ENCODE measurements around the gene MAPK8.
"Not testable (repeated sequence)": the region's sequence is repeated elsewhere in the genome, so short reads cannot be mapped to it uniquely, and the experiment has no call there.

The MAPK8 gene

GRCh38 chr10:48412933-48413332 is 106.5 kb downstream of the MAPK8 start:
- no peaks in the 10 kb centered on the region for H3K4me1 Mint-ChIP-seq (ENCODE audit: low read depth)
- H3K9me3 Mint-ChIP-seq, result peaks cover 15% of the 10 kb centered on the region
- no peaks in the 10 kb centered on the region for H3K27me3 Mint-ChIP-seq
- H3K4me3 Mint-ChIP-seq, result no peak overlapping the region
- H3K36me3 Mint-ChIP-seq (ENCODE audit: low read depth), result peaks cover 39% of the 10 kb centered on the region
- intact Hi-C loops (cut with micrococcal nuclease), result no loop called here
- H3K27ac Mint-ChIP-seq, result no peak overlapping the region

DNA sequence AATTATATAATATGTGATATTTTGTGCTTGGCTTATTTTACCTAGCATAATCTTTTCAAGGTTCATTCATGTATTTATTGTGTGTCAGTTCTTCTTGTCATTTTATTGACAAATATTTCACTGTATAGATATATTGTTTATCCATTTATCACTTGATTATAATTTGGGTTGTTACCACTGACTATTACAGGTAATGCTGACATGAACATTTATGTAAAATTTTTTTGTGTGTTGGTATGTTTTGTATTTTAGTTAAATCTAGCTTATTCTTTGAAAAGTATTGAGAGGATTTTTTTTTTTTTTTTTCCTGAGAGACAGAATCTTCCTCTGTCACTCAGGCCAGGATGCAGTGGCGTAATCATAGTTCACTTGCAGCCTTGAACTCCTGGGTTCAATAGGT is 107.7 kb downstream of the MAPK8 start:
- Mint-ChIP-seq H3K27me3 (no peaks in the 10 kb centered on the region), H3K36me3 (ENCODE audit: low read depth) (peaks cover 39% of the 10 kb centered on the region), H3K4me1 (ENCODE audit: low read depth) (no peaks in the 10 kb centered on the region), H3K9me3 (peaks cover 15% of the 10 kb centered on the region), H3K4me3 (no peak overlapping the region), H3K27ac (no peak overlapping the region)
- intact Hi-C loops (cut with micrococcal nuclease), result no loop called here

- H3K36me3 Mint-ChIP-seq (ENCODE audit: low read depth), result peaks cover 39% of the 10 kb centered on the region
- H3K4me1 Mint-ChIP-seq (ENCODE audit: low read depth), result no peaks in the 10 kb centered on the region
- peaks cover 15% of the 10 kb centered on the region for H3K9me3 Mint-ChIP-seq
- intact Hi-C loops (cut with micrococcal nuclease), result no loop called here
- no peak overlapping the region for H3K27ac Mint-ChIP-seq
- no peak overlapping the region for H3K4me3 Mint-ChIP-seq
- no peaks in the 10 kb centered on the region for H3K27me3 Mint-ChIP-seq
Observed at GRCh38 chr10:48414778-48415177, 108.3 kb downstream of the MAPK8 start.

DNA sequence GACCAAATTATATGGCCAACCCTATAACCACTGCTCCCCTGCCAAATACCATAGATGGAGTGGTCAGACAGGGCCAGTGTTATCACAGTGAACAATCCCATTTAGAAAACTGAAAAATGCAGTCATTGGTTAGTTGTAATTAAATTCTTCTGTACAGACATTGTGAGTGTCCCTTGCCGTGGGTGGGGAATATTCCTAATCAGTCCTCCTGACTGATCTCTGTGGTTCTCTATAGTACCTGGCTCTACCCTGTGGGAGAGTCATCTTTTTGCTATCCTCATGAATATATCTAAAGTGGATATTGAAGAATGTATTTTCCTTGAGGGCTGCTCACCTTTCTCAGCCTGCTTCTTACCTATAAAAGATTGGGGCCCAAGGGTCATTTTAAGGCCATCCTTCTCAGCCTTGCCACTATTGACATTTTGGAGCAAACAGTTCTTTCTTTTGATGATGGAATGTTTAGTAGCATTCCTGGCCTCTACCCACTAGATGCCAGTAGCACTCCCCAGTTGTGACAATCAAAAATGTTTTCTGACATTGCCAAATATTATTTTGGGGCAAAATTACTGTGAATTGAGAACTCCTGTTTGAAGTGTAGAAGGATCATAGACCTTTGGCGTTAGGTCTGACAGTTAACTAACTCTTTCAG is 110.2 kb downstream of the MAPK8 start:
- no peaks in the 10 kb centered on the region for H3K4me1 Mint-ChIP-seq (ENCODE audit: low read depth)
- H3K27me3 Mint-ChIP-seq, result no peaks in the 10 kb centered on the region
- no peak overlapping the region for H3K4me3 Mint-ChIP-seq
- intact Hi-C loops (cut with micrococcal nuclease), result no loop called here
- peaks cover 15% of the 10 kb centered on the region for H3K9me3 Mint-ChIP-seq
- peaks cover 24% of the 10 kb centered on the region for H3K36me3 Mint-ChIP-seq (ENCODE audit: low read depth)
- no peak overlapping the region for H3K27ac Mint-ChIP-seq

- no peak overlapping the region for H3K4me3 Mint-ChIP-seq
- no peaks in the 10 kb centered on the region for H3K27me3 Mint-ChIP-seq
- peaks cover 8% of the 10 kb centered on the region for H3K9me3 Mint-ChIP-seq
- intact Hi-C loops (cut with micrococcal nuclease), result no loop called here
- H3K27ac Mint-ChIP-seq, result no peak overlapping the region
- no peaks in the 10 kb centered on the region for H3K4me1 Mint-ChIP-seq (ENCODE audit: low read depth)
- peaks cover 17% of the 10 kb centered on the region for H3K36me3 Mint-ChIP-seq (ENCODE audit: low read depth)
Observed at GRCh38 chr10:48417374-48417773, 110.9 kb downstream of the MAPK8 start.

GRCh38 chr10:48418189-48418788 is 111.8 kb downstream of the MAPK8 start:
- Mint-ChIP-seq H3K36me3 (ENCODE audit: low read depth) (peaks cover 8% of the 10 kb centered on the region), H3K4me3 (no peak overlapping the region), H3K9me3 (no peaks in the 10 kb centered on the region), H3K4me1 (ENCODE audit: low read depth) (no peaks in the 10 kb centered on the region), H3K27ac (no peak overlapping the region), H3K27me3 (no peaks in the 10 kb centered on the region)
- intact Hi-C loops (cut with micrococcal nuclease), result no loop called here

DNA sequence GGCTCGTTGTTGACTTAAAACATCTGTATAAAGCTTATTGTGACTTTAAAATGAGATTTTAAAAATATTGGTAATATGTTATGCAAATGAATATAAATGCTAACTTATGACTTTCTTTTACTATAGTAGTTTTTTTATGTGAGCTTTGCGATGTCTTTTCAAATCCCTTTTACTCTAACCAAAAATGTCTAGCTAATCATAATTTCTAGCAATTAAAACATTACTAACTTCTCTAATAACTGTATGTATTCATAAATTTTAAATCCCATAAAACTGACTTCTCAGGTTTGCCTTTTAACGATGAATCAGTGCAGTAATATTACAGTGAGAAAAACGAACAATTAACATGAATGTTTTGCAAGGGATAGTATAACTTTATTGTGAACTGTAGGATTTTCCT is 113.2 kb downstream of the MAPK8 start:
- no peaks in the 10 kb centered on the region for H3K4me1 Mint-ChIP-seq (ENCODE audit: low read depth)
- peaks cover 7% of the 10 kb centered on the region for H3K36me3 Mint-ChIP-seq (ENCODE audit: low read depth)
- no peak overlapping the region for H3K4me3 Mint-ChIP-seq
- H3K9me3 Mint-ChIP-seq, result no peaks in the 10 kb centered on the region
- no peak overlapping the region for H3K27ac Mint-ChIP-seq
- intact Hi-C loops (cut with micrococcal nuclease), result no loop called here
- H3K27me3 Mint-ChIP-seq, result no peaks in the 10 kb centered on the region

DNA sequence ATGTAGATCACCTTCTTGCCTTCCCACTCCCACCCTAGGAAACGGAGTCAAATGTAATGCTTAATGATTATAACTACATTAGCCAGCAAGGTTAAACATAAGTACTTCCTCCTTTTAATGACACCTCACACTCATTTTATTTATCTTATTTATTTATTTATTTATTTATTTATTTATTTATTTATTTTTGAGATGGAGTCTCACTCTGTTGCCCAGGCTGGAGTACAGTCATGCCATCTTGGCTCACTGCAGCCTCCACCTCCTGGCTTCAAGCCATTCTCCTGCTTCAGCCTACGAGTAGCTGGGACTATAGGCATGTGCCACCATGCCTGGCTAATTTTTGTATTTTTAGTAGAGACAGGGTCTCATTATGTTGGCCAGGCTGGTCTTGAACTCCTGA is 115.4 kb downstream of the MAPK8 start:
- intact Hi-C loops (cut with micrococcal nuclease); H3K9me3 Mint-ChIP-seq; H3K4me1 Mint-ChIP-seq (ENCODE audit: low read depth); H3K4me3 Mint-ChIP-seq; H3K27ac Mint-ChIP-seq; H3K27me3 Mint-ChIP-seq; H3K36me3 Mint-ChIP-seq (ENCODE audit: low read depth): not testable (repeated sequence)

DNA sequence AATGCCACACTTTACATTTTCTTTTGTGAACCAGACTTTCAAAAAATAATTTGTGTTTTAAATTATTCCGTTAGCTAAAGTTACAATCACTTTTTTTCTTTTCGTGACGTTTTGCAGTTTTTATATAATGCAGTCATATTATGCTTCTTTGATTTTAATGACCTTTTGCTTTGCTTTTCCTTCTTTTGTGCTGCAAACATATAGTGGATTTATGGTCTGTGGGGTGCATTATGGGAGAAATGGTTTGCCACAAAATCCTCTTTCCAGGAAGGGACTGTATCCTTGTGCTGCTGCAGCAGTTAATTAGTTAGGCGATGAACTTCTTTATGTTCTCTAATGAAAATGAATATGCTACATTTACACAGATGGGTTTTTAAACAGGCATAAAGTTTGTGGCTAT is 117.4 kb downstream of the MAPK8 start:
- Mint-ChIP-seq H3K36me3 (ENCODE audit: low read depth) (peaks cover 27% of the 10 kb centered on the region), H3K9me3 (no peaks in the 10 kb centered on the region), H3K27ac (no peak overlapping the region), H3K4me1 (ENCODE audit: low read depth) (no peaks in the 10 kb centered on the region), H3K4me3 (no peak overlapping the region), H3K27me3 (no peaks in the 10 kb centered on the region)
- intact Hi-C loops (cut with micrococcal nuclease), result no loop called here

DNA sequence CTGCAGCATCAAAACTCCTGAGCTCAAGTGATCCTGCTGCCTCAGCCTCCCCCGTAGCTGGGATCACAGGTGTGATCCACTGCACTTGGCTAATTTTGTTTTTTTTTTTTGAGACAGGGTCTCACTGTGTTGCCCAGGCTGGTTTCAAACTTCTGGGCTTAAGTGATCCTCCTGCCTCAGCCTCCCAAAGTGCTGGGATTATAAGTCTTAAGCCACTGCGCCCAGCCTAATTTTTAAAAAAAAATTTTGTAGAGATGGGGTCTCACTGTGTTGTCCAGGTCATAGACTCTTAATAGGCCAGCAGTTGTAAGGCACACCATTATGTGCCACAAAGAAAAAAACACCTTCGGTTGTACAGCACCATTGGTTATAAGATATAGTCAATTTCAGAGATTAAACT is 122.4 kb downstream of the MAPK8 start:
- Mint-ChIP-seq H3K27ac (no peak overlapping the region), H3K4me3 (no peak overlapping the region), H3K27me3 (no peaks in the 10 kb centered on the region), H3K36me3 (ENCODE audit: low read depth) (peaks cover 41% of the 10 kb centered on the region), H3K9me3 (no peaks in the 10 kb centered on the region), H3K4me1 (ENCODE audit: low read depth) (no peaks in the 10 kb centered on the region)
- intact Hi-C loops (cut with micrococcal nuclease), result no loop called here

GRCh38 chr10:48429309-48429708 is 122.8 kb downstream of the MAPK8 start:
- Mint-ChIP-seq H3K27me3 (no peaks in the 10 kb centered on the region), H3K27ac (no peak overlapping the region), H3K9me3 (no peaks in the 10 kb centered on the region), H3K4me3 (no peak overlapping the region), H3K36me3 (ENCODE audit: low read depth) (peaks cover 41% of the 10 kb centered on the region), H3K4me1 (ENCODE audit: low read depth) (no peaks in the 10 kb centered on the region)
- intact Hi-C loops (cut with micrococcal nuclease), result no loop called here

DNA sequence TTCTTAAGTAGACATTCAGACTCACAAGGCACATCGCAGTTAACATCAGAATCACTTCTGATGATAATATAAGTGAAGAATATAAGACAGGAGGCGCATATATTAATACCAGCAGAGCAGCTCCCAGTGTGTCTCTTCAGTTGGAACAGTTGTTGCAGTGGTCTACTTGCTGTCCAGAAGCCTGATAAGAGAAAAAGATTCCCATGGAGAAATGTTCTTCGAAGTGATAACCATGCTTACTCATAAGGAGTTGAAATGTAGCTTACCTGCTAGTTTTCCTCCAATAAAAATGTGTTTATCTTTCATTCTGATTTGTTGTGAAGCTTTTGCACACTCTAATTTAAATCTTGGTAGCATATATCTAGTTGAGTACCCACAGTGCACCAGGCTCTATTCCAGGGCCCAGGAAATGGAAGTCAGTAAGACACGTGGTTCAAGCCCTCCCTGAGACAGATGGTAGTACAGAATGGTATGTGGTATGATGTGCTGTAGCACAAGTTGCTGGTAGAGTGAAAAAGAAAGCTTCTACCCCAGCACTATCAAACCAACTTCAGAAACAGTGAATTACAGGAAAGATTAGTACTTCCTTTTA is 124.0 kb downstream of the MAPK8 start:
- H3K9me3 Mint-ChIP-seq, result no peaks in the 10 kb centered on the region
- H3K36me3 Mint-ChIP-seq (ENCODE audit: low read depth), result peaks cover 45% of the 10 kb centered on the region
- H3K4me3 Mint-ChIP-seq, result no peak overlapping the region
- intact Hi-C loops (cut with micrococcal nuclease), result no loop called here
- no peaks in the 10 kb centered on the region for H3K4me1 Mint-ChIP-seq (ENCODE audit: low read depth)
- no peak overlapping the region for H3K27ac Mint-ChIP-seq
- H3K27me3 Mint-ChIP-seq, result no peaks in the 10 kb centered on the region

GRCh38 chr10:48431871-48432270 is 125.4 kb downstream of the MAPK8 start:
- Mint-ChIP-seq H3K9me3 (no peaks in the 10 kb centered on the region), H3K27me3 (no peaks in the 10 kb centered on the region), H3K4me3 (no peak overlapping the region), H3K36me3 (ENCODE audit: low read depth) (peaks cover 39% of the 10 kb centered on the region), H3K4me1 (ENCODE audit: low read depth) (no peaks in the 10 kb centered on the region), H3K27ac (no peak overlapping the region)
- intact Hi-C loops (cut with micrococcal nuclease), result no loop called here

- intact Hi-C loops (cut with micrococcal nuclease), result no loop called here
- Mint-ChIP-seq H3K9me3 (no peaks in the 10 kb centered on the region), H3K36me3 (ENCODE audit: low read depth) (peaks cover 26% of the 10 kb centered on the region), H3K4me3 (no peak overlapping the region), H3K4me1 (ENCODE audit: low read depth) (no peaks in the 10 kb centered on the region), H3K27ac (no peak overlapping the region), H3K27me3 (no peaks in the 10 kb centered on the region)
Observed at GRCh38 chr10:48437546-48437945, 131.1 kb downstream of the MAPK8 start.

- intact Hi-C loops (cut with micrococcal nuclease), result no loop called here
- Mint-ChIP-seq H3K27ac (no peak overlapping the region), H3K4me1 (ENCODE audit: low read depth) (no peaks in the 10 kb centered on the region), H3K36me3 (ENCODE audit: low read depth) (peaks cover 22% of the 10 kb centered on the region), H3K9me3 (no peaks in the 10 kb centered on the region), H3K27me3 (no peaks in the 10 kb centered on the region), H3K4me3 (no peak overlapping the region)
Observed at GRCh38 chr10:48439031-48439430, 132.6 kb downstream of the MAPK8 start.

Data from dendritic cell treated with granulocyte-macrophage colony-stimulating factor and Interleukin-4, amounts not matched to agents 40 ng/mL and 50 ng/mL, for 4 days (primary cell).